GM10847 (cell line): ENCODE data around the gene PTPN14.

Experiments used
- POLR2A ChIP-seq: IDR thresholded peaks from 2 replicates; pipeline ENCODE4 v1.6.1; 2011; ENCODE audit not compliant: insufficient read length; ENCODE audit errors: extremely low read depth

The PTPN14 gene

DNA sequence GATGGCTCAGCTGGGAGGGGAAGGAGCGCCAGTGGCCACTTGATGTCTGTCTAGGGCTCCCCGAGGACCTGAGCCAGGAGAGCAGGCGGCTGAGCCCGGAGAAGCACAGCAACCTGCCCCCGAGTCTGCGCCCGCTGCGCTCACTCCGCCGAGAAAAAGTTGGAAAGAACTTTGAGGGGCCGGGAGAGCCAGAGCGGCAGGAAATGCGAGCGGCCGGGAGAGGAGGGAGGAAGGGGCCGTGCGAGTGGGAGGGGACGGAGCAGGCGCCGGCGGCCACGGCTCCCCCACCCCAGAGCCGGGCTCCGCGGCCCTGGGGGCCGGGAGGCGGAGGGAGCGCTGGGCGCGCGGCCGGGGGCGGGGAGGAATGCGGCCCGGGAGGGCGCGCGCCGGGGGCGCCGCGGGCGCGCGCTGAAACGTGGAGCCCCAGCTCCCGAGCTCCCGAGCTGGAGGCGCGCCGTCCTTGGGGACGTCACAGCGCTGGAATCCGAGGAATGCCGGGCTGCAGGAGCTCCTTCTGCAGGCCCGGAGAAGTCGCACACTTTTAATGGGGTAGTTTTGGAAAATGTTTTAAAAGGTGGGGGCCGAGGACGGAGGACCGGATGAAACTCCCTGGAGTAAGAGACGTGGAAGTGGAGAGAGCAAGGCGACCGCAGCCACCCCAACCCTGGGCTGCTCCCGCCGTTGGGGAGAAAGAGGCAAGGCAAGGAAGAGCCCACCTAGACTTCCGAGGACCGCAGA lies at the start of gene PTPN14:
Gene PTPN14, minus strand, starts transcription at position 167 of the 738 bp plus-strand sequence. CDS start 86,799 bp downstream, outside the sequence.
- no peak for TF ChIP-seq POLR2A

DNA sequence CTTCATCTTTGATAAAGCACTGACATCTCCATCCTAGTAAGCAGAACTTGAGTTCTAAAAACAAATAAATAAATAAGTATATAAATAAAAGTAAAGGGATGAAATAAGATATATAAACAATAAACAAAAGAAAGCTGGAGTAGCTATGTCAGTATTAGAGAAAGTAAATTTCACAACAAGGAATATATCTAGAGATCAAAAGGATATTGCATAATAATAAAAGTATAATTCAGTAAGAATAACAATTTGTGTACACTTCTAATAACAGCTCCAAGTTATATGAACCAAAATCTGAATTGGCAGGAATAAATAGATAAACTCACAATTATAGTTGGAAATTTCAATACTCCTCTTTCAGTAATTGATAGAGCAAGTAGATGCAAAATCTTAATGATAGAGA lies 41.8 kb upstream of the PTPN14 start:
- TF ChIP-seq POLR2A: no peak

DNA sequence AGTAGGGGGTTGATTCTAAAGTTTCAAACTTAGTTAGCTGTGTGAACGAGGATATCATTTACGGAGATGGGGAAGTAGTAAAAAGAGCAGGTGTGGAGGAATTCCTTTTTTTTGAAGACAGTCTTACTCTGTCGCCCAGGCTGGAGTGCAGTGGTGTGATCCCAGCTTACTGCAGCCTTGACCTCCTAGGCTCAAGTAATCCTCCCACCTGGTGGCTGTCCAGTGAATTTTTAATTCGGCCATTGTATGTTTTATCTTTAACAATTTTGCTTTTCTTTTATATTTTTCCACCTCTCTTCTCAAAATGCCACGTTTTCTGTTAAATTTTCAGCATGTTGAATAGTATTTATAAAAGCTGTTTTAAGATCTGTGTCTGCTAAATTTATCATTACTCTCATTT lies 39.3 kb upstream of the PTPN14 start:
- no peak for TF ChIP-seq POLR2A

DNA sequence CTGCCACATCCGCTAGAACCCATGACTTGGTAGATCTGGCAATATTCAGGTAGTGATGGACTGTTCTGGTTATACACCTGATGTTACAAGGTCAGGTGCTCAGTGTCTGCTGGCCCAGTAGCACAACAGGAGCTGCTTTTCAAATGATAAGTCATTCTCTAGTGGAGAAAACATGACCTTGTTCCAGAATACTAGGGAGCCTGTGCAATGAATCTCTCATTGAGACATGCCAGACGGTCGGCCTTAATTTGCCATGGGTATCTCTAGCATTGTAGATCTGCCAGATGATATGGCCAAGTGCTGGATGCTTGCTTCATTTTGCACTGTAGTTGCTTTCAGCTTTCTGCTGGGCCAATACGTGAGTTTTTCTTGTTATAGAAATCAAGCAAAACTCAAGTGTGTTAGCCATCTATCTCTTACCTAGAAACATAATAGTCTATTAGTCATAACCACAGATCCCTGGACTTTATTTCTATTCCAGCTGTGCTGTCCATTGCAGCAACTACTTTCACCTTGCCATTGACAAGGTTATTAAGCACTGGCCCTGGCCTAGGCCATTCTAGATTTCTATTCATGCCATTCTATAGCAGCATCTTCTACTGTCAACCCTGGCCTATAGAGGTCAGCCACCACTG lies 37.7 kb upstream of the PTPN14 start:
- TF ChIP-seq POLR2A: no peak

DNA sequence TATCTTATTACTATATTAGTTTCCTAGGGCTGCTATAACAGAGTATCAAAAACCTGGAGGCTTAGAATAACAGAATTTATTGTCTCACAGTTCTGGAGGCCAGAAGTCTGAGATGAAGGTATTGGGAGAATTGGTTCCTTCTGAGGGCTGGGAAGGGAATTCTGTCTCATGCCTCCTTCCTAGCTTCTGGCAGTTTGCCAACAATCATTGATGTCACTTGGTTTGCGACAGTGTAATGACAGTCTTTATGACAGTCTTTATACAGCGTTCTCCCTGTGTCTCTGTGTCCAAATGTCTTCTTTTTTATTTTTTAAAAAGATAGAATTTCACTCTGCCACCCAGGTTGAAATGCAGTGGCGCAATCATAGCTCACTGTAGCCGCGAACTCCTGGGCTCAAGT lies 35.8 kb upstream of the PTPN14 start:
- no peak for TF ChIP-seq POLR2A

DNA sequence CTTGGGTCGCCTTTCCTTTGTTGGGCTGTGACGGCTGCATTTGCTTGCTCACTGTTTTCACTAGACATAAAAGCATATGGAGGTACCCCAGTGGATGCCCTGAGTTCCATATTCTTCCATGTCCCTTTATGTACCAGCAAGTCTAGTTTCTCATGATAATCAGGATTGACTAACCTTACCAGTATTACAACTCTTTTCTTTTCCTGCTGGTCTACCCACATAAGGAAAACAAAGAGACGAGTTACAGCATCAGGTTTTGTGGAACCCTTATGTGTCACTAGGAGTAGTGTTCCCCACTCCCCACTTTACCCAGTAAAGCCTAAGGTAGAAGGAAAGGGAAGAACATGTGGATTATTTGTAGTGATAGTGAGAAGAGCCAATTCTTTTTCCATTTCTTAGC lies 35.2 kb upstream of the PTPN14 start:
- TF ChIP-seq POLR2A: no peak

DNA sequence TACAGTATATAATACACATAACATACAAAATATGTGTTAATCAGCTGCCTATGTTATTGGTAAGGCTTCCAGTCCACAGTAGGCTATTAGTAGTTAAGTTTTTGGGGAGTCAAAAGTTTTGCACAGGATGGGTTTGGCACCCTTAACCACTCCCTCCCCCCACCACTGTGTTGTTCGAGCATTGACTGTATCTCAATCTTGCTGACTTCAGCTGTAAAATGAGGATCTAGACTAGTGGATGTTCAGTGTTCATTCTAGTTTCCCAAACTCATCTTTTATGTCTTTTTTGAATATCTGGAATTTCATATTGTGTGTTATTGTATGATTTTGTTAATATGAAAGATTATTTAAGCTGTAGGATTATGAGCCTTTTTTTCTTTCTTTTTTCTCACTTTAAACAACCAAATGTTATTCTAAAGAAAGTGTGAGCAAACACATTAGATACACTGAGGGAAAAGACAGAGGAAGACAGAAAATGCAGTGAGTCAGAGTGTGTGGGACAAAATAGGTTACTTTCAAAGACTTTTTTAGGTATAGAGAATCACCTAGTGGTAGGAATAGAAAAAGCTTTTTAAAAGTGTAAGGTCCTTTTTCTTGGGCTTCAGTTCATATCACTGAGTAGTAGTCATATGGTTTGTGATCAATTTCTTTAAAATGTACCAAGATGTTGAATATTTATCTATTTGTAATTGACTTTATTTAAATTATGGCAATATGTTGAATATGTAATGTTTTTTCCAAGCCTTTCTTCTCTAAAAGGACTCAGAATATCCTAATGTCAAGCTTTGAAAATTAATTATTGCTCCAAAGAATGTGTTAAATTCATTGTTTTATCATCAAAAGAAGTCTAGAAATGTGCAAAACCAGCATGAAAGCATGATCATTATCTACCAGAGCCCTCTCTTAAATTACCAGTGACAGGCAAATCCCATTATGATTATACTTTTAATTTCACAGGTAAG lies 33.7 kb upstream of the PTPN14 start:
- no peak for TF ChIP-seq POLR2A

DNA sequence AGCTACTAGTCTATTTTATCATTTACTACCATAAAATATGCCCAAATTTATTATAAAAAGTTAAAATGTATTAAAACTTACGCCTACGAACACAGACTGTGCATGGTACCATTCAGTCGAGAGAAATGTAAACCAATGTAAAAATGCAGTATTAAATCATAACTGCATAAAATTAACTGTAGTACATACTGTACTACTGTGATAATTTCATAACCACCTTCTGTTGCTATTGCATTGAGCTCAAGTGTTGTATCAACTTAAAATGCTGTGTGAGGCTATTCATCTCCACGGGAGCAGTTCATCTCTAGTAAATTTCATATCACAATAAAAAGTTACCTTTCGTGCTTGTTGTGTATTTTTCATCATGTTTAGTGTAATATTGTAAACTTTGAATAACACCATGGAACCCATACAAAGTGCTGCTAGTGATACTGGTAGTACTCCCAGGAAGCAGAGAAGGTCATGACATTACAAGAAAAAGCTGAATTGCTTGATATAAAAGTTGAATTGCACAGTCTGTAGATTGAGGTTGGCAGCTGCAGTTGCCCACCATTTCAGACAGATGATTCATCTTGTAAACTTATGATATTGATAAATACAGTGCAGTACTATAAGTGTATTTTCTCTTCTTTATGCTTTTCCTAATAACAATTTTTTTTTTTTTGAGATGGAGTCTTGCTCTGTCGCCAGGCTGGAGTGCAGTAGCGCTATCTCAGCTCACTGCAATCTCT lies 32.6 kb upstream of the PTPN14 start:
- no peak for TF ChIP-seq POLR2A

DNA sequence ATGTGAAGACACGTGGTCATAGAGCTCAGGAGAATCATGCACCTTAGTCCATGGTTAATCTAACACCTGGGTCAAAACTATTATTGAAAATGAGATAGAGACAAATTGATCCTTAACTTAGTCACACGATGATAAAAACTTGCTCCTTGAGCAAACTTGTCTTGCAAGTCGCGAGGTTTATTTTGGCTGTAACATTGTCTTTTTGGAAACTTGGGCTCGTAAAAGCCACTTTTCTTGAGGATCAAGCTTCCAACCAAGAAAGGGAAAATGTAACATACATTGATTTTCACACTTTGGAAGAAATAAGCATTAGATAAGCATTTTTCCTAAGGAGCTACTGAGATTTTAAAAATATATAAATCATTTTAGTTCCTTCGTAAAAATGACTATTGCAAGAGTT lies 31.7 kb upstream of the PTPN14 start:
- TF ChIP-seq POLR2A: no peak

DNA sequence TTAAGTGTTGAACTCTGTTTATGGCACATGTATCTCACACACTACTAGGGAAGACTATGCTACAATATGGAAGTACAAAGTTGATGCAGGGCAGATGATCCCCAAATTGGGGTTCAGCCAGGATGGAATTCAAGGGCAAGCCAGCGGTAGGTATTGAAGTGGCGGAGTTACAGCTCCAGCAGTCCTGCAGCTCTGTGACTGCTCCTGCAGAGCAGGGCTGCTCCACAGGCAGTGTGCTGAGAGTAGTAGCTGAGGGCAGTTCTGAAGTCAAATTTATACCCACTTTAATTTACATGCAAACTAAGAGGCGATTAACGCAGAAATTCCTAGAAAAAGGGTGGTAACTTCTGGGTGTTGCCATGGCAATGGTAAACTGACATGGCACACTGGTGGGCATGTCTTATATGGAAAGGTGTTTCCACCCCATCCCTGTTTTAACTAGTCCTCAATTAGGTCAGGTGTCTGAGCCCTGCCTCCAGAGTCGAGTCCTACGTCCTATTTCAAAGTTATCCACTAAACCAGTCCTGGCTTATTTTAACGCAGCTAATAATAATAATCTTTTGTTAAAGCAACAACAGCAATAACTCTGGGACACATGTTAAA lies 31.0 kb upstream of the PTPN14 start:
- no peak for TF ChIP-seq POLR2A

DNA sequence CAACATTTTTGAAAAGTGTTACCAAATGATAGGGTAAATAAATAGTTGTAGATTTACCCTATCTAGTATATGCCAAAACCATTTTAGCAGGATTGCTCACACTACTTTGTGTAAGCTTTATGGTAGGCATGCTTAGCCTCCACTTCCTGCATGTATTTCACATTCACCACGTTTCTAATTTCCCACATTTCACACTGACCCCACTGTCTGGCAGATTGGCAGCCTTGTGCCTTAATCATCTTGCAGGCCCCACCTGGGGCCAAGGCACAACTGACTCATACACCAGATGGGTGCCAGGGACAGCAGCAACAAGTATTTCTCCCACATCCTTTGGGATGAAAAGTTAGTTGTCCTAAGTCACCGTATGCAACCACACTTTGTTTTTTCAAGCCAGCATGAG lies 30.4 kb upstream of the PTPN14 start:
- no peak for TF ChIP-seq POLR2A

DNA sequence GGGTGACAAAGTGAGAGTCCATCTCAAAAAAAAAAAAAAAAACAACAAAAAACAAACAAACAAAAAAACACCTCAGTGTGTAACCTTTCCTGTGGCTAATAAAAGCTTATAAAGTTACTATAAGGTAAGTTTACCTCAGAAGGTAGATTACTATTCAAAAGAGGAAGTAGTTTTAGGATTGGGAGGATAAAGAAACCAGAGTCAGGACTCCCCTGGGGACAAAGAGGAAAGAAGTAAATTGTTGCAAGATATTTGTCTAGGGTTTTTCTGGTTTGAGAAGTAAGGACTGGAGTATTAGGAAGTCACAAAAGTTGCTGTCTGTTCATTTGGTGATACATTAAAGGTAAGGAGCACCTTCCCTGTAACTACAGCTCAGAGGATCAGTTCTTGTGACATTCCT lies 27.8 kb upstream of the PTPN14 start:
- TF ChIP-seq POLR2A: no peak

DNA sequence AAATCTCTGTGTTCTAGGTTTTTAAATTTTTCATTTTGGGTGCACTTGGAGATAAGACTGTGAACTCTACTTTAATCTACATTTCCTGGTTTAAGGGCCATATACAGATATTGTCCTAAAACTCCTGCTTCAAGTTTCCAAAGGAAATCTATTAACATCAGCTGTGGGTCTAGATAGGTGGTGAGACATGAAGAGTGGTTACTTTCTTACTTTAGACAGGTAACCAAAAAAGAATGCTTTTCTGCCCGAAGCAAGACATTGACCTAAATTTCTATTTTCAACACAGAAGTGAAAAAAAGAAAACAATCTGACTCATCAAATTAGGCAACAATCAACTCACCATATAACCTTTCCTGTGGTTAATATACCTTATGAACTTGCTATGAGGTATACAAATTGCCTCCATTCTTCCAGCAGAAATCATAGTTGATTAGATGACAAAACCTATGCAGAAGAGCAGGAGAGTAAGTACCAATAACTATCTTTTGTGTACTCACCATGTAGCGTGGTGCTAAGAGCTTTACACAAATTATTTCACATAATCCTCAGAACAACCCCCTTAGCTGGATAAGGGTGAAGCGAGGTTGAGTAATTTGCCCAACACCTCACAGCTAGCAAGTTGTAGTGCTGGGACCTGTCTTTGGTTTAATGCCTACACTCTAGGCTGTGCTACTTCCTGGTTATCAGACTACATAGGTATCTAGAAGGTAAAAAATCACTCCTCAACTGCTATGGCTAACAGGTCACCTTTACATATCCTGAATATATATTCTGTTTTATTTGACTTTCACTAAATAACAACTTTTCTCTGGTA lies 23.4 kb upstream of the PTPN14 start:
- no peak for TF ChIP-seq POLR2A
